ENCODE data around the gene NRTN.

The NRTN gene

DNA sequence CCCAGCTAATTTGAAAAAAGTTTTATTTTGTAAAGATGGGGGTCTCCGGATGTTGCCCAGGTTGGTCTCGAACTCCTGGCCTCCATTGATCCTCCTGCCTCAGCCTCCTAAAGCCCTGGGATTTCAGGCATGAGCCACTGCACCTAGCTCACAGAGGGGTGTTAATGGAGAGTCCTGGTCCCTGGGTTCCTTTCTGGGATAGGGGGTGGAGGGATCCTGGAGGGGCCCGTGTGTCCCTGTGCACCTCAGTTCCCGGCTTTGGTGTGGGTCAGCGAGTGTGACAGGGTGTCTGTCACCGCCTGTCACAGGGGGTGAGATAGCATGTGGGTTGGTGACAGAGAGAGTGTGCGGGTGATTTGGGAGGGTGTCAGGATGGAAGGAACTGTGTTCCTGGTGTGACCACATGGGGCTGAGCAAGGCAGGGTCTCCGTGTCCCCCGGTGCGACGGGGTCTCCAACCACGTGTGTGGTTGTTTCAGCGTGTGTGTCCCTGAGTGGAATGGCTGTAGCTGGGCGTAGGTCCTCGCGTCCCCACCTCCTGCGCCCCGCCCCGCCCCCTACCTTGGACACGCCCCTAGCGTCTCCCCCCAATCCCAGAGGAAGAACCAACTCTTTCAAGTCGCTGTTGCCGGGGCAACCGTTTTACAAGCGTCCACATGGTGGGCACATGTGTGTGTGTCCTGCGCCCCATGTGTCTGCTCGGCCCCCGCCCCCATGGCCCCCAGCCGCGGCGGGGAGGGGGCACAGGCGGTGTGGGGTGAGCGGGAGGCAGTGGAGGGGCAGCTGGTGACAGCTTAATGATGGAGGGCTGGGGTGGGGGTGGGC lies 2.9 kb upstream of the NRTN start:
- TF ChIP-seq, protein P1, sequence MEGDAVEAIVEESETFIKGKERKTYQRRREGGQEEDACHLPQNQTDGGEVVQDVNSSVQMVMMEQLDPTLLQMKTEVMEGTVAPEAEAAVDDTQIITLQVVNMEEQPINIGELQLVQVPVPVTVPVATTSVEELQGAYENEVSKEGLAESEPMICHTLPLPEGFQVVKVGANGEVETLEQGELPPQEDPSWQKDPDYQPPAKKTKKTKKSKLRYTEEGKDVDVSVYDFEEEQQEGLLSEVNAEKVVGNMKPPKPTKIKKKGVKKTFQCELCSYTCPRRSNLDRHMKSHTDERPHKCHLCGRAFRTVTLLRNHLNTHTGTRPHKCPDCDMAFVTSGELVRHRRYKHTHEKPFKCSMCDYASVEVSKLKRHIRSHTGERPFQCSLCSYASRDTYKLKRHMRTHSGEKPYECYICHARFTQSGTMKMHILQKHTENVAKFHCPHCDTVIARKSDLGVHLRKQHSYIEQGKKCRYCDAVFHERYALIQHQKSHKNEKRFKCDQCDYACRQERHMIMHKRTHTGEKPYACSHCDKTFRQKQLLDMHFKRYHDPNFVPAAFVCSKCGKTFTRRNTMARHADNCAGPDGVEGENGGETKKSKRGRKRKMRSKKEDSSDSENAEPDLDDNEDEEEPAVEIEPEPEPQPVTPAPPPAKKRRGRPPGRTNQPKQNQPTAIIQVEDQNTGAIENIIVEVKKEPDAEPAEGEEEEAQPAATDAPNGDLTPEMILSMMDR (IDR thresholded peaks at IDR 0.05) = no peak
- TF ChIP-seq ZFX (IDR thresholded peaks at IDR 0.05; ENCODE audit: borderline replicate concordance) = no peak
- no peak overlapping the region for H3K27ac ChIP-seq

DNA sequence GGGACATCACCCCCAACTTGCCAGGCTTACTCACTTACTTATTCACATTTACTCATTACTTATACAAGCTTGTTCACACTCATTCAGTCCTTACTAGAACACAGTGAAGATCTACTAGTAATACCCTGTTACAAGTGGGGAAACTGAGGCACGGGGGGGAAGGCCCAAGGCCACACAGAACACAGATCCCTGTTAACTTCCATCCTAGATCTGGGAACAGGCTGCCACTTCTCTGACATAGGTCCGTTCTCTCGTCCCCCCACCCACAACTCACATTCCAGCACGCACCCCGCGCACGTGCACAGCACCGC lies 1.5 kb upstream of the NRTN start:
- TF ChIP-seq ZFX (IDR thresholded peaks at IDR 0.05; ENCODE audit: borderline replicate concordance) = no peak
- TF ChIP-seq, protein P1 (IDR thresholded peaks at IDR 0.05) = no peak
- no peak overlapping the region for H3K27ac ChIP-seq

DNA sequence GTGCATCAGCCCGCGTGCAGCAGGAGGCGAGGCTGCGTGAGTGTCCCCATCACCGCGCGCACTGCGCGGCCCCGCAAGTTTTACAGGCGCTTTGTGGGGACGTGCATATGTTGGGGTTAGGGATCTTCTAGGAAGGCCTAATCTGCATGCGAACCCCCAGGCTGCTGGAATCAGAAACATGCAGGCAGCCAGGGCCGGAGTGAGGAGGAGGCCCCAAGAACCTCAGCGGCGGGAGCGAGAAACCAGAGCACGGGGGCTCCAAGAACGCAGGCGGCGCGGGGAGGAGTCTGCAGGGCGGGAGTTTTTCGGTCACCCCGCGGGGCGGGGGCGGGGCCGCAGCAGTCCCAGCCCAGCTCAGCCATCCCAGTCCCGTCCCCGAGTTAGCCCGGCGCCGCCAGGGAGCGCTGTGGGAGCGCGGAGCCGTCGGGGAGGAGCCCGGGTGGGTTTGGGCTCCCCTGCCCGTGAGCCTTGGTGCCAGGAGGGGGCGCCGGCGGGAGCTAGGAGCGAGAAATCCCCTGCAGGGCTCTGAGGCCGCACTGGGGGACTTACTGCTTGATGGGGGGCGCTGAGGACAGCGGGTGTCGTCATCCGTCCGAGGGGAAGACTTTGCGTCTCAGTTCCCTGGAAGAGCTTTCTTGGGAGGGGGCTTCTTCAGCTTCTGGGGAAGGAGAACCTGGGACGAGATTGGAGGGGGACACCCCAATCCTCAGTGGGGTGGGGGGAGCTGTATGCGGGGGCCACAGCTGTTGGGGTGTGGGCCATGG lies 933 bp upstream of the NRTN start:
- TF ChIP-seq ZFX (IDR thresholded peaks at IDR 0.05; ENCODE audit: borderline replicate concordance) = no peak
- TF ChIP-seq, protein P1 (IDR thresholded peaks at IDR 0.05) = peak; percentile 99
- no peak overlapping the region for H3K27ac ChIP-seq

DNA sequence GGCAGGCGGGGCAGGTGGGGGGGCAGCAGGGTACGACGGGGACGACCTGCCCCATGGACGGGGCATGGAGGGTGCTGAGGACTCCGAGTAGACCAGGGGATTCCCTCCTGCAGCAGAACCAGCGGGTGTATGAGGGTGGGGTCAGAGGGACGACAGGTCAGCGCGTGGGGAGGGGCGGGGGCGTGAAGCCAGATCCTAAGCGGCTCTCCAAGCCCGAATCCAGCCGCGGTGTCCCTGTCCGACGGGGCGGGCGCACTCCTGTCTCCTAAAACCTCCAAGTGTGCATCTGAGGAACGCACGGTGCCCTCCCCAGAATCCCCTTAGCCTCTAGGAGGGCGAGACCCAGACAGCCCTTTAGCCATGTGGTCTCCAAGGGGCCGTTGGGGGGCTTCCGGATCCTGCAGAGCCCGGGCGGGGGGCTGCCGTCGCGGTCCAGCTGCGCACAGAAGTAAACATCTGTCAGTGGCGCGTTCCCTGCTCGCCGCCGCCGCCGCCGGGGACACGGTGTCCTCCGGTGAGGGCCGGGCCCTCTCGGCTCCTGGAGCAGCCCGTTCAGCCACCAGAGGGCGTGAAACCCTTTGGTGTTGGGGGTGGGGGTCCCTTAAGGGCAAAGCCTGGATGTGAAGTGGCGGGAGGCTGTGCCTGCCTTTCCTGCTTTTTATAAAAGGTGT lies 730 bp downstream of the NRTN start:
- TF ChIP-seq, protein P1 (IDR thresholded peaks at IDR 0.05) = peak; percentile 88
- TF ChIP-seq ZFX (IDR thresholded peaks at IDR 0.05; ENCODE audit: borderline replicate concordance) = no peak
- H3K27ac ChIP-seq = no peak overlapping the region

DNA sequence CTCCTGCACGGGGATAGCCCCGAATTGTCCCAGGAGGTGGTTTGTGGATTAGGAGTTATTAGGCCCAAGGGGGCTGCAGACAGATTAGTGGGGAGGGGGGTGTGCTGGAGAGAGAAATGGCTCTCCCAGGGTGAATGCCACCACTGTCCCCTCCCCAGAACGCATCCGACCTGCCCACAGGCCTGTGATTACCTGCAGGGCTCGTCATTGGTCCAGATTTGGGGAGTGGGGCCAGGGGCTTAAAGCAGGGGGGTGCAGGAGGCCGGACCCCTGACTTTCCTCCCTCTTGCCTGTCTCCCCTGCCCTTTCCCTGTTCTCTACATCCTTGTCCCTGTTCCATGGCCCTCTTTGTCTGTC lies 1.2 kb downstream of the NRTN start:
- H3K27ac ChIP-seq = no peak overlapping the region
- TF ChIP-seq, protein P1 (IDR thresholded peaks at IDR 0.05) = peak; percentile 60
- no peak for TF ChIP-seq ZFX (IDR thresholded peaks at IDR 0.05; ENCODE audit: borderline replicate concordance)

DNA sequence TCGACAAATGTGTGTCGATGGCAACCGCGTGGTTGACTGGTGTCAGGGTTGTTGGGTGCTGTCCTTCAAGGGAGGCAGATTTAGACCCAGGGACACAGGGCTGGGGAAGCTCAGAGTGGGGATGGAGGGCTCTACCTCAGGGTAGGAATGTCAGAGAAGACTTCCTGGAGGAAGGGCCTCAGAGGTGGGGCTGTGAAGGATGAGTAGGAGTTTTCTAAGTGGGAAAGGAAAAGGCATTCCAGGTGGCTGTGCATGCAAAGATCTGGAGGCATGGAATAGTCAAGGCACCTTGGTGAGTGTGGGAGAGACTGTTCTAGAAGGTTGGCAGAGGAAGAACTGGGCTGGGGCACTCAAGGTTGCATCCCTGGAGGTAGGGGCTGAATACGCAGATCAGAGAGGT lies 2.0 kb downstream of the NRTN start:
- TF ChIP-seq, protein P1 (IDR thresholded peaks at IDR 0.05) = no peak
- no peak for TF ChIP-seq ZFX (IDR thresholded peaks at IDR 0.05; ENCODE audit: borderline replicate concordance)
- no peak overlapping the region for H3K27ac ChIP-seq

Measured in 22Rv1 (cell line).